Measurements from ENCODE around the gene ANKRD1.

The ANKRD1 gene

DNA sequence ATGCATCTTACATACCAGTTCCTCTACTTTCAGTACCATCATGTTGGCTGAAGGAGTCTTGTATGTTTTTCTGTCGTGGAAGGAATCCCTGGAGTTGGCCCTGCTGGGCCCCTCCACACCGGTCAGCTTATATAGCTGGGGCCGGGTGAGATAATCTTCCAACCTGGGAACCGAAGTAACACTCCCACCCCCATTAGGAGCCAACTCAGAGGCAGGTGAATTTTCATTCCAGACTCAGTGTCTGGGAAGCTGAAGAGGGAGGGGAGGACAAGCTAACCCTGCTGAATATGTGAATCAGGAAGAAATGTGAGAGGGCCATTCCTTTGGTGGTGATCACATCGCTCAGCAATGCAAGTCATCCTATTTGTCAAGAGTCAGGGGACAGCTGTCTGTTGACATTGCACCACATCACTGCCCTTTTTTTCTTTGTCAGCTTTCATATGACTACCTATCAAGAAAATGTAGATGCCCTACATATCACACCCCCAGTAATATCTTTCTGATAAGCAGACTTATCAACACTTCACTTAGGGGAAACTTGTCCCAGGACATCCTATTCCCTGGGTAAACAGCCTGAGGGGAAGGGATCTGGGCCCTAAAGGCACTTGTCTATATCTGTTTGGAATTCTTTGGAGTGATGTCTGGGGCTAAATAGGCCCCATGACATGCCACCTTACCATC lies at the start of gene ANKRD1:
Gene ANKRD1 (minus strand): TSS at position 102 of the 681 bp plus-strand sequence. CDS start 60 bp downstream, at position 42.
- DNase-seq (ENCODE audit: low read depth in 2 of 2) = peak; percentile 60 to 70

DNA sequence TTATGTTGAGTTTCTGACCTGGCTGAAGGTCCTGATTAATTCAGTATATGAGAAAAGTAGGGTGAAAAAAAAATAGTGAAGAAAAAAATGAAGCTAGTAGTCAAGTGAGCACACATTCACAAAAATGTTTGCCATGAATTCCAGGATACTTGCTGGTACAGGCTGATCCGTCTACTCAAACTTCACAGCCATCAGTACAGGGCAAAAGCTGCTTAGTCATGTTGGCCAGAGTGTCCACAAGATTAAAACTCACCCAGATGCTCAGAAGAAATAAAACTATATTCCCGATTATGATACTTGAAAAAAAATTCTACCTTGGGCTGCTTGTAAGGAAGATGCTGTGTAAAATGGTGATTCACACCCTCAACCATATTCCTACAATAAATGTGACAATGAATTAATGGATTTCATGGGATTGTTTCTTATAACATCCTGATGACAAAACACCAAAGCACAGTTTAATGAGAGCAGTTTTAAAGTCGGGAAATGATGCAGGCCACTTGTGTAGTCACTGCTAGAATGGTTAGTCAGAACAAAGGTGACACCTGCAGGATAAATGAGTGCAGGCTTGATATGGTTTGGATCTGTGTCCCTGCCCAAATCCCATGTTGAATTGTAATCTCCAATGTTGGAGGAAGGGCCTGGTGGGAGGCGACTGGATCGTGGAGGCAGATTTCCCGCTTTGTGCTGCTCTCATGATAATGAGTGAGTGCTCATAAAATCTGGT lies 49.2 kb upstream of the ANKRD1 start:
- peak in 1 of 2 experiments; percentile 23 for DNase-seq (ENCODE audit: low read depth in 2 of 2)

DNA sequence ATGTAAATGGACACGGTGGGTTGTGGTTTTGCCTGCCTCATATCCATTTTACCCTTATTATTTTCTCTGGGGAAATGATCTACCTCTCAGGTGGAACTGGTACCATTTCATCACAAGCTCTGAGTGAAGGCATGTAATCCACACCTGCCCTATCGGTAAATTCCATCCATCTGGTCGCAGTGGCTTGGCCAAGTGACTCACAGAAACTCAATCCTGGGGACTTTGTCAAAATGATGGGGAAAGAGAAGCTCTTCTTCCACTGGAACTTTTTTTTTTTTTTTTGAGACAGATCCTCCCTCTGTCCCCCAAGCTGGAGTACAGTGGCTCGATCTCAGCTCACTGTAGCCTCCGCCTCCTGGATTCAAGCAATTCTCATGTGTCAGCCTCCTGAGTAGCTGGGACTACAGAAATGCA lies 48.2 kb upstream of the ANKRD1 start:
- DNase-seq (ENCODE audit: low read depth in 2 of 2) = no peak

DNA sequence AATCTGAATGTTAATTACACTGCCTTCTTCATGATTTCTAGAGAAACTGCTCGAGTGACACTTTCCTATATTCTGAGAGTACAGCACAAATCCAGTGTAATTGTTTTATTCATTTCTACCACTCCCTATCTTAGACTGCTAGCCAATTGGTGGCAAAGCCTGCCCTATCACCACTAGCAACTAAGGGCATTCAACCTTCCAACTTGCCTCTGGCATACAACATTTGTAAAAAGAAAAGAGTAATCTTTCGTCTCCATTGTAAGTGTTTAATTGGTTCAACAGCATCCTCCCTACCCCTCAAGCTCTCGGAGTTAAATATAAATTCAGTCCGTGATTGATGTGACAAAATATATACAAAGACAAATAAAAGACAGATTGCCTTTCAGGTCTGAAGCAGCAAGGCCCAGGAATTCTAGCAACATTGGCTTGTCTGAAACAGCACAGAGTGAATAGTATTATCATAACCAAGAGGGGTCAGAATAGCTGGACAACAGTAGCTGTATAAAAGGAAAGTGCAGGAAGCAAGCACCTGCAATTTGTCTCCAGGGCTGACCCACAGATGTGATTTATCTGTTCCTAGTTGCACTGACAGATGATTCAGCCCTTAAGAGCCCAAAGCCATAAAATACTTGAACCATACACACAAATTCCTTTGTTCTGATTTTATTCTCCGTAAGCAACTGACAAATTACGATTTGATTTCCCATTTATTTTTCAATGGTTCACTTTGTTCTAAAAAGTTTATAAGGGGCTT lies 47.6 kb upstream of the ANKRD1 start:
- peak; percentile 62 to 64 for DNase-seq (ENCODE audit: low read depth in 2 of 2)

DNA sequence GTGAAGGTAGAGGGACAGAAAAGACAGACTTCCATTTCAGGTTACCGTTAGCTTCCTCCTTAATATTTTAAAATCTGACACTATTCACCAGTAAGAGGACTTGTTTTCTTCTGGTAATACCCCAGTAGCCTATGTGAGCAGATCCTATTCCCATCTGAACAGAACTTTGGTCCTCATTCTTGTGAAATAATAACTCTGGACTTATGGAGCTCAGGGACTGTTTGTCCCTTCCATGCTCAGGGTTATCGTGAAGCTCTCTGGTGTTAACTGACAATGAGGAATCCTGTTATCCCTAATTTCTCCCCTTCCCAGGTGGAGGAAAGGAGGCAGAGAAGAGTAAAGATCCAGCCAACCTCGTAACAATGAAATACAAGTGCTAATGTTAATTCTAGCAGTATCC lies 47.0 kb upstream of the ANKRD1 start:
- no peak for DNase-seq (ENCODE audit: low read depth in 2 of 2)

DNA sequence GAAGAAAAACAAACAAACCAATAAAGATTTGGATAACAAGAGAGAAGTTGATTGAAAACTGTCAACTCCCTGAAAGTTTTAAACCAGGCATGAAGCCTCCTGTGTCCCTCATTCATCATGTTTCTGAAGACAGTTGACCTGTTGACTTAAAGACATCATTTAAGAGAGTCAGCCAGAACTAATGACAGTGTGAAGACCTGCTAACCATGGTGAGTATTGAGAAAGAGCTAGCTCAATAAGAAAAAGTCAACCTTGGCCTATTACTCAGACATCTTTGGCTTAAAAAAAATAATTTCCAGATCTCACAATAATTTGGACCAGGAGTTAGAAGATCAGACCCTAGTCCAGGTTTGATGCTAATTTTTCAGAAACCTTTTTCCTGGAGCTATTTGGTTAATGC lies 45.3 kb upstream of the ANKRD1 start:
- DNase-seq (ENCODE audit: low read depth in 2 of 2) = no peak

DNA sequence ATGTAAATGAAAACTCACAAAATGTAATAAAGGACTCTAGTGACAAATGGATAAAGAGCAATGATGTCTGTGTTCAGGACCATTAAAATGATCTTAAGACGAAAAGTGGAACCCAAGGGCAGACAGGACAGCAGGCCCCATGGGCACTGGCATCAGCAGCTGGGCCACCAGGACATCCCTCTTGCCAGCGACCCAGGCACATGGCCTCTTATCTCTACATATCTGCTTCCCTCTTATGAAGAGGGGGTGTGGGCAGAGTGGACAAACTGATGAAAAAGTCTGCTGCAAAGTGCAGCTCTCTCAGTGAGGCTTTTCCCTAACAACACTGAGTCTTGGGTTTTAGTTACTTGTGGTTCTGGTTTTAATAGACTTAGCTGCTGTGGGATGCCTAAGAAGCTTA lies 44.8 kb upstream of the ANKRD1 start:
- no peak for DNase-seq (ENCODE audit: low read depth in 2 of 2)

DNA sequence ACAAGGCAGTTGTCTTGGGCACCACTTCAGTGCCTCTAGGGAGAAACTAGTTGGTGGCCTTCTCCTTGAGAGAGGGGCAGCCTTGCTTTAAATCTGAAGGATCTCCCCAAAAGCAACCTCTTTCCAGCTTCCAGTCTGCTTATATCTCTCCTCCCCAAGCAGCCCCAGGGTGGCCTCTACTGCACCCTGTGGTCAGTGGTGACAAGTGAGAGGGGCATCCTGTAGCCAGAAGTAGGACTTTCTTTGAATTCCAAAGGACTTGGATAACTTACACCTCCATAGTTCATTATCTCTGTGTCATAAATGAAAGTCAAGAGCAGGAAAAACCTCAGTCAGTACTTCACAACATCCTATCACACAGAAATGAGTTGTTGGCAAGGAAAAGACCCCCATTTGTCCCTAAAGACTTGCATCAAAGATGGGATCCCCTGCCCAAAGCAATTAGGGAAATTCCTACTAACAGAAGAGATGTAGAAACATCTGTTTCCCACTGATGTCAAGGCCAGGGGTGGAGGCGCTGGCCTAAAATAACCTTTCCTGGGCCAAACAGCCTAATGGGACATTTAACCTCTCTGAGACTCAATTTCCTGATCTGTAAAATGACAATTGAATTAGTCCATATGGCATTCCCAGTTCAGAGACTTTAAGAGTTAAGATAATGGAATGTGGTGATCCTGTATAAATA lies 44.0 kb upstream of the ANKRD1 start:
- DNase-seq (ENCODE audit: low read depth in 2 of 2) = no peak

DNA sequence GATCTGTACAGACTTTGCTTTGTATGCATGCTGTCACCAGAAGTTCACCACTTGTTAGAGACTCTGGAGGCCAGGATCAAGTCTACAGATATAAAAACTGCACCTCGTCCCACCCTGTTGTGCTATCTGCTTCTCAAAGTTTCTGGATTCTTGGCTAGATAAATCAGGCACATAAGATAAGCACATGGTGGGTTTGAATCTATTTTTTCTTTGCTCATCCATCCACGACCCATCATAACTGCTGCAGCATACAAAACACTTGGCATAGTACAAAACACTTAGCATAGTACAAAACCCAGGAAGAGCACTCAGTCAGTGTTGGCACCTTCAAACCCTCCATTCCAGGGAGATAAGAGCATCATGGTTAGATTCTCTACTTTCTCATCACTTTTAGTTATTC lies 42.4 kb upstream of the ANKRD1 start:
- DNase-seq (ENCODE audit: low read depth in 2 of 2) = no peak

DNA sequence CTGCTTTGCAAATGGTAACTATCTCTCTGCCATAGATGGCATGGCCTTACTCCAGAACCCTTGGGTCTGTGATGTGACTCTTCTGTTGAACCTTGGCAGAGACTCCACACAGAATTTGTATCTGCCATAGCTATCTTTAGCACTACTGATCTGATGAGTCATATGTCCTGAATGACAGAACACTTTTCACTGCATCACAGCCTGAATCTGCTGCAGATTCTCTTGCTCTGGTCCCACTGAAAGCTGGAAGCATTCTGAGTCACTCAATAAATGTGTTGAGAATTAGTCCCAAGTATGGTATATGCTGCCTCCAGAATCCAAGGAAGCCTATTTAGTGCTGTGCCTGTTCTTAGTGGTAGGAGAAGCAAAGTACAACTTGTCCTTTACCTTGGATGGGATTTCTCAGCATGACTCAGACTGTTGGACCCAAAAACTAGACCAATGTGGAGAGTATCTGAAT lies 39.5 kb upstream of the ANKRD1 start:
- DNase-seq (ENCODE audit: low read depth in 2 of 2) = peak; percentile 92 to 93

DNA sequence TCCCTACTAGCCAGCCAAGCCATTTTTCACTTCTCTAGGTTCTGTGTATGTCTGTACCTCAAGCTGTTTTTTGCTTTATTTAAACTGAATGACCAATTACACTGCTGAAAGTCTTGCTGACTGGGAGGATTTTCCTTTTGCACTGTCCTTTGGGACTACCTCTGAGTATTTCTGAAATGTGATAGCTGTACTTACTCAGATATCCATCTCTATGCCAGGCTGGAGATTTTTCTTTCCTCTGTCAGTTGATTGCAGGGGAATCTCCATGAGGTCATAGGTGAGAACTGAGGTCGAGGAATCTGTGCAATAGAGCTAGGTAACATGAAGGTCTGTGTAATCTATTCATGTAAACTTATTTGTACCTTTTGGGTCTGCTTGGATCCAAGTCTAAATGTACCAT lies 38.9 kb upstream of the ANKRD1 start:
- DNase-seq (ENCODE audit: low read depth in 2 of 2) = no peak

DNA sequence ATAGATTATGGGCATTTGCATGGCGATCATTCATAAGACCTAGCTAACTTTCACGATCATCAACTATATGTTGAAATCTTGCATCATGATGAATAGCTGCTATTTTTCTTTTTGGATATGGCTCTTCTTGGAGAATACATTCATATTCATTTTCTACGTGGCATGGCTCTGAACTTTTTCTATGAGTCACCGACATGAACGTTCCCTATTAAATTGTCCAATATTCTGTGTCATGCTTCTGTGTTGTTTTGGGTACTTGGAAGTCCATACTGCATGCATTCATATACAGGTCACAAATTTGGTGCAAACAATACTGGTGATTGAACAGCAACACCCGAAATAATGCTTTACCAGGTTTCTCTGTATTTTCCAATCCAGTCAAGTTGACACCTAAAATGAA lies 37.9 kb upstream of the ANKRD1 start:
- DNase-seq (ENCODE audit: low read depth in 2 of 2) = no peak

DNA sequence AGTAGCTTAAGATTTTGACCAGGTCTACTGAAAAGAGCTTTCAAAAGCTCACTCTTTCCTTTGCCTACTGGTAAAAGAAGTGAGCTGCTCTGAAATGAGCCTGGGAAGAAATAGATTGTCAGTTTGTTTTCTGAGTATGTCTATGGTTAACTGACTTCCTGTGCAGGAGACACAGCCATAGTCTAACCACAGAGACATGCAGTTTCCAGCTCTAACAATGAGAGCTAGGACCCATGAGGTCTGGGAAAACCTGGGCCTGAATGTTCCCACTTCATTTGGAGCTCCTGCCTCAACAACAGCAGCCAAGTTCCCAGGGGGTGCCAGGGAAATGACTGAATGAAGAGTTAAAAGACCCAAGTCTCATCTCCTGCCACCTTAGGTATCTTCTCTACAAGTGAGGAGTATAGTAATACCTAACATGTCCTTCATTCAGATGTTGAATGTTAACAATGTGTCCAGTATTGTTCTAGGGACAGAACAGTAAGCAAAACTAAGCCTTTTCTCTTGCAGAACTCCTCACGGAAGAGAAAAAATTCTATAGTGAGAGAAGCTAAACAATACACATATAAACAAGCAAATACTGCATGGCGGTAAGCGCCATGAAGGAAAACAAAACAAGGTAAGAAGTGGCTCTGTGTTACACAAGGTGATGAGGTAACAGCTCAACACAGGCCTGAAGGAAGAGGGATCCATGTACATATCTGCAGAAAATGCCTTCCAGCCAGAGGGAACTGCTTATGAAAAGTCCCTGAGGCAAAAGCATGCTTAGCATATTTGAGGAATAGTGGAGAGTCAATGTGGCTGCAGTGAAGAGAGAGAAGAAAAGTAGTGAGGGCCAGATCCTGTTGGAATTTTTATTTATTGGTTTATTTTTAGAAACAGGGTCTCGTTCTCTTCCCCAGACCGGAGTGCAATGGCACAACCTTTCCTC lies 26.4 kb upstream of the ANKRD1 start:
- peak in 1 of 2 experiments; percentile 28 for DNase-seq (ENCODE audit: low read depth in 2 of 2)

DNA sequence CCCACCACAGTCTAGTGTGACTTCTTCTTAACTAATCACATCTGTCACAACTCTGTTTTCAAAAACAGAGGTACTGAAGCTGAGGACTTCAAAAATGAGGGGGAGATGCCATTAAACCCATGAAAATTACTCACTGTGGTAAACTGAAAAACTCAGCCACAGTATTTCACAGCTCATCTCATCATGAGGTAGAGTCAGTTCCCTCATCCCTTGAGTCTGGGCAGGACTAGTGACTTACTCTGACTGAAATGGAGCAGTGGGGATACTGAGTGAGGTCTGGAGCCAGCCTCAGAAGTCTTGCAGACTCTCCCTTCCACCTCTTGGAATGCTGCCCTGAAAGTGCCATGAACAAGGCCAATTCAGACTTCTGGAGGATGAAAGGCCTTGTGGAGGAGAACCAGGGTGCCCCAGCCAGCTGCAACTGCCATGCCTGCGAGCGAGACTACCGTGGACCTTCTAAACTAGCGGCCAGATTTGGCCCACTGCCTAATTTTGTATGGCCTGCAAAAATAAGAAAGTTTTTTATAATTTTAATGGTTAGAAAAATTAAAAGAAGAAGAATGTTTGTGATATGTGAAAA lies 24.7 kb upstream of the ANKRD1 start:
- no peak for DNase-seq (ENCODE audit: low read depth in 2 of 2)

DNA sequence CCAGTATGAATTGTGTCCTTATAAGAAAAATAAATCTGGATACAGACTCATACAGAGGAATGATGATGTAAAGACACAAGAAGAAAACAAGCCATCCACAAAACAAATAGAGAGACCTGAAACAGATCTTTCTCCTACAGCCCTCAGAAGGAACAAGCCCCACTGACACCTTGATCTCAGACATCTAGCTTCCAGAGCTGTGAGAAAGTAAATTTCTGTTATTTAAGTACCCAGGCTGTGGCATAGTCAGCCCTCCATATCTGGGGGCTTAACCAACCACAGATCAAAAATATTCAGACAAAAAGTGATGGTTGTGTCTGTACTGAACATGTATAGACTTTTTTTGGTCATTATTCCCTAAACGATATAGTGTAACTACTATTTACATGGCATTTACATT lies 23.9 kb upstream of the ANKRD1 start:
- DNase-seq (ENCODE audit: low read depth in 2 of 2) = no peak

DNA sequence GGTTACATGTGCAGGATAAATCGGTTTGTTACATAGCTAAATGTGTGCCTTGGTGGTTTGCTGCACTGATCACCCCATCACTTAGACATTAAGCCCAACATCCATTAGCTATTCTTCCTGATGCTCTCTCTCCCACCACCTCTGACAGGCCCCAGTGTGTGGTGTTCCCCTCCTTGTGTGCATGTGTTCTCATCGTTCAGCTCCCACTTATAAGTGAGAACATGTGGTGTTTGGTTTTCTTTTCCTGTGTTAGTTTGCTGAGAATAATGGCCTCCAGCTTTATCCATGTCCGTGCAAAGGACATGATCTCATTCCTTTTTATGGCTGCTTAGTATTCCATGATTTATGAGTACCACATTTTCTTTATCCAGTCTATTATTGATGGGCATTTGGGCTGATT lies 22.1 kb upstream of the ANKRD1 start:
- peak in 1 of 2 experiments; percentile 25 for DNase-seq (ENCODE audit: low read depth in 2 of 2)

DNA sequence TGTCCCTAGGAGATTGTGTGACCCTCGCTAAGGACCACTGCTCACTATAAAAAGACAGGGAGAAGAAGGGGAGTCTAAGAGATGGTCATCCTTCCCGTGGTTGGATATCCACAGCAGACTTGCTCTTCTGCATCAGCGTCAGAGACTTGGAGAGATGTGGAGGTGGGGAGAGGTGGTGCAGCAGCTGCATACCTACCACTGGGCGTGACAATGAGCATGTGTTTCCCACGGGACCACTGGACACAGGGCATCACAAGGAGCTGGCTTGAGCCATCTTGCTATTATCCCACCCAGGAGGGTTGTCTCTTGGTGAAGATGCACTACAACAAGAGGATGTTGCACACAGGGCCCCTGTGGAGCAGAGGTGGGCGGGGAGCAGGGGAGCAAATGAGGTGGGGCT lies 18.8 kb upstream of the ANKRD1 start:
- no peak for DNase-seq (ENCODE audit: low read depth in 2 of 2)

DNA sequence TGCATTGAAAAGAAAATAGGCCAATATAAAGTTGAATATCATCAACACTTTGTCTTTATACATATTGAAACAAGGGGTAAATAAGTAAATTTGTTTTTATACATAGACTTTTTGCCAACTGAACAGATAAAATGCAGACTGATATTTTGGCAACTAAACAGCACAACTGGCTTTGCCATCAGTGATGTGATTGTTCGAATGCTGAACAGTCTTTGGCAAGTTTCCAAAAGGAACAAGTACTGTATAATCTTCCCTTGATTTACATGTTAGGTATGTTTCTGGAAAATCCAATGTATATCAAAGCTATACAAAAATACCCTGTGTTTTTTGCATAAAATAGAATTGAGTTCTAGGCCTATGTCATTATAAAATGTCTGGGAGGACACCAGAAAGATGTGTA lies 18.2 kb upstream of the ANKRD1 start:
- DNase-seq (ENCODE audit: low read depth in 2 of 2) = no peak

DNA sequence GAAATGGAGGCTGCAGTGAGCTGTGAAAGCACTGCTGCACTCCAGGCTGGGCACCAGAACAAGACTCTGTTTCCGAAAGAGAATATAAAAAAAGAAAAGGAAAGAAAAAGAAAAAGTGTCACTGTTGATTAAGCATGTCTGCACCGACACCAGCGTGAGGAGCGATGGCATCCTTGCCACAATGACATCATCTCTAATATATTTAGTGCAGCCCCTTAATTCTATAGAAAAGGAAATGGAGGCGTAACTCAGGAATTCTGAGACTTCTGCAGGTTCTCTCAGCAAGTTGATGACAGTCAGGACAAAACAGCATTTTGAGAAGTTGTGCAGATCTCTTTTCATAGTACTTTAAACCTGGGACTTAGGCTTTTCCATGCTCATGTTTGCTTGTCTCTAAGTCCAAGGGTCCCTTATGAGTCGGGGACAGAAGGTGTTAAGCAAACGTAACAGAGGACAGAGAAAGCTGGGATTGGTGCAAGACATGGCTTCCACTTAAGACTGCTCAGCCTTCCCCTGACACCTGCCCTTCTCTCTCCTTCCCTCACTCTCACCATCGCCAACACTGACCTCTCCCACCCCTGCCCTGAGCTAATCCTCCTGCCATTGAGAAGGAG lies 16.9 kb upstream of the ANKRD1 start:
- no peak for DNase-seq (ENCODE audit: low read depth in 2 of 2)

DNA sequence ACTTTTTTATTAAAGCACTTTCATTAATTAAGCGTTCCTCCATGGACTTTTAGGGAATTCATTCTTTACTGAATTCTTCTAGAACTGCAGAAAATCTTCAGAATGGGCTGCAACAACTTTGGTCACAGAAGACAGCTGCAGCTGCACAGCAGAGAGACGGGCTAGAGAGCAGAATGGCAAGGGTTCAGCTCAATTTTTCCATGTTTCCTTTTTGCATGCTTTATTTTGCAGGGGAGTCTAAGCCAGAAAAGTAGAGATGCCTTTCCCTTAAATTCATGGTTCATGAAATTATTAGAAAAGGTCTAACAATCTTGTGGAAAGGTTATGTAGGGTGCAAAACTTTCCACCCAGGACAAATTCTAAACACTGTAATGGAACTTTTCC lies 15.4 kb upstream of the ANKRD1 start:
- no peak for DNase-seq (ENCODE audit: low read depth in 2 of 2)

All from fibroblast of skin of left quadriceps (primary cell).